ENCODE results near the gene COG7.

Gene COG7

GRCh38 chr16:23432176-23433128 is 20.5 kb downstream of the COG7 start:
- peaks cover 43% of the 10 kb centered on the region for H3K36me3 ChIP-seq (ENCODE audit: insufficient read depth, low read length)
- no peaks in the 10 kb centered on the region for H3K9me3 ChIP-seq (ENCODE audit: low read depth, low read length)
- no peak overlapping the region for H3K27ac ChIP-seq
- H3K4me3 ChIP-seq: no peak overlapping the region
- no peak overlapping the region for H3K9ac ChIP-seq (ENCODE audit: insufficient read length)
- TF ChIP-seq POLR2AphosphoS5 (IDR thresholded peaks at IDR 0.05; ENCODE audit: borderline replicate concordance, low read depth, low read length): no peak
- TF ChIP-seq FOXP2 (optimal IDR thresholded peaks at IDR 0.05; ENCODE audit: control extremely low read depth, extremely low read length, insufficient read depth): no peak
- no peak for TF ChIP-seq EZH2 (IDR thresholded peaks at IDR 0.05)
- DNase-seq (ENCODE audit: low read depth, low spot score): no peak

GRCh38 chr16:23428351-23428750 is 24.6 kb downstream of the COG7 start:
- H3K4me3 ChIP-seq: no peak overlapping the region
- H3K27ac ChIP-seq: no peak overlapping the region
- no peak for TF ChIP-seq FOXP2 (optimal IDR thresholded peaks at IDR 0.05; ENCODE audit: control extremely low read depth, extremely low read length, insufficient read depth)
- TF ChIP-seq EZH2 (IDR thresholded peaks at IDR 0.05): no peak
- no peak for TF ChIP-seq POLR2AphosphoS5 (IDR thresholded peaks at IDR 0.05; ENCODE audit: borderline replicate concordance, low read depth, low read length)
- no peak for DNase-seq (ENCODE audit: low read depth, low spot score)
- no peak overlapping the region for H3K9ac ChIP-seq (ENCODE audit: insufficient read length)
- peaks cover 27% of the 10 kb centered on the region for H3K36me3 ChIP-seq (ENCODE audit: insufficient read depth, low read length)
- H3K9me3 ChIP-seq (ENCODE audit: low read depth, low read length): no peaks in the 10 kb centered on the region

- Histone ChIP-seq H3K9me3 (ENCODE audit: low read depth, low read length) (no peaks in the 10 kb centered on the region), H3K4me3 (no peak overlapping the region), H3K27ac (no peak overlapping the region), H3K9ac (ENCODE audit: insufficient read length) (no peak overlapping the region), H3K36me3 (ENCODE audit: insufficient read depth, low read length) (peaks cover 7% of the 10 kb centered on the region; the same call in 1 of the 2 replicates)
- DNase-seq (ENCODE audit: low read depth, low spot score): no peak
- TF ChIP-seq FOXP2 (optimal IDR thresholded peaks at IDR 0.05; ENCODE audit: control extremely low read depth, extremely low read length, insufficient read depth) (no peak), POLR2AphosphoS5 (IDR thresholded peaks at IDR 0.05; ENCODE audit: borderline replicate concordance, low read depth, low read length) (no peak), EZH2 (IDR thresholded peaks at IDR 0.05) (no peak)
Measured at GRCh38 chr16:23424292-23424958, 28.6 kb downstream of the COG7 start.

GRCh38 chr16:23423496-23424049 is 29.4 kb downstream of the COG7 start:
- Histone ChIP-seq H3K9ac (ENCODE audit: insufficient read length) (no peak overlapping the region), H3K4me3 (no peak overlapping the region), H3K27ac (no peak overlapping the region), H3K9me3 (ENCODE audit: low read depth, low read length) (no peaks in the 10 kb centered on the region), H3K36me3 (ENCODE audit: insufficient read depth, low read length) (peaks cover 7% of the 10 kb centered on the region; the same call in 1 of the 2 replicates)
- DNase-seq (ENCODE audit: low read depth, low spot score): no peak
- no peak for TF ChIP-seq EZH2 (IDR thresholded peaks at IDR 0.05)

GRCh38 chr16:23420011-23420410 is 33.0 kb downstream of the COG7 start:
- DNase-seq (ENCODE audit: low read depth, low spot score): no peak
- no peak for TF ChIP-seq FOXP2 (optimal IDR thresholded peaks at IDR 0.05; ENCODE audit: control extremely low read depth, extremely low read length, insufficient read depth)
- TF ChIP-seq POLR2AphosphoS5 (IDR thresholded peaks at IDR 0.05; ENCODE audit: borderline replicate concordance, low read depth, low read length): no peak
- TF ChIP-seq EZH2 (IDR thresholded peaks at IDR 0.05): no peak
- H3K36me3 ChIP-seq (ENCODE audit: insufficient read depth, low read length): peaks cover 22% of the 10 kb centered on the region; the same call in 1 of the 2 replicates
- no peak overlapping the region for H3K4me3 ChIP-seq
- H3K9ac ChIP-seq (ENCODE audit: insufficient read length): no peak overlapping the region
- no peak overlapping the region for H3K27ac ChIP-seq
- no peaks in the 10 kb centered on the region for H3K9me3 ChIP-seq (ENCODE audit: low read depth, low read length)

- no peaks in the 10 kb centered on the region for H3K9me3 ChIP-seq (ENCODE audit: low read depth, low read length)
- peaks cover 36% of the 10 kb centered on the region for H3K36me3 ChIP-seq (ENCODE audit: insufficient read depth, low read length)
- no peak overlapping the region for H3K9ac ChIP-seq (ENCODE audit: insufficient read length)
- no peak for DNase-seq (ENCODE audit: low read depth, low spot score)
- no peak overlapping the region for H3K4me3 ChIP-seq
- H3K27ac ChIP-seq: no peak overlapping the region
- TF ChIP-seq FOXP2 (optimal IDR thresholded peaks at IDR 0.05; ENCODE audit: control extremely low read depth, extremely low read length, insufficient read depth) (no peak), EZH2 (IDR thresholded peaks at IDR 0.05) (no peak), POLR2AphosphoS5 (IDR thresholded peaks at IDR 0.05; ENCODE audit: borderline replicate concordance, low read depth, low read length) (no peak)
Measured at GRCh38 chr16:23416816-23417215, 36.2 kb downstream of the COG7 start.

- Histone ChIP-seq H3K27ac (no peak overlapping the region), H3K4me3 (no peak overlapping the region), H3K36me3 (ENCODE audit: insufficient read depth, low read length) (peaks cover 49% of the 10 kb centered on the region), H3K9me3 (ENCODE audit: low read depth, low read length) (no peaks in the 10 kb centered on the region), H3K9ac (ENCODE audit: insufficient read length) (no peak overlapping the region)
- no peak for DNase-seq (ENCODE audit: low read depth, low spot score)
- TF ChIP-seq FOXP2 (optimal IDR thresholded peaks at IDR 0.05; ENCODE audit: control extremely low read depth, extremely low read length, insufficient read depth): no peak
- no peak for TF ChIP-seq POLR2AphosphoS5 (IDR thresholded peaks at IDR 0.05; ENCODE audit: borderline replicate concordance, low read depth, low read length)
- TF ChIP-seq EZH2 (IDR thresholded peaks at IDR 0.05): no peak
Measured at GRCh38 chr16:23414731-23415130, 38.3 kb downstream of the COG7 start.

GRCh38 chr16:23410176-23410575 is 42.8 kb downstream of the COG7 start:
- Histone ChIP-seq H3K4me3 (no peak overlapping the region), H3K9me3 (ENCODE audit: low read depth, low read length) (no peaks in the 10 kb centered on the region), H3K27ac (no peak overlapping the region), H3K9ac (ENCODE audit: insufficient read length) (no peak overlapping the region), H3K36me3 (ENCODE audit: insufficient read depth, low read length) (peaks cover 53% of the 10 kb centered on the region)
- no peak for DNase-seq (ENCODE audit: low read depth, low spot score)
- no peak for TF ChIP-seq EZH2 (IDR thresholded peaks at IDR 0.05)

All from SK-N-MC (cell line).